HepG2 (cell line): ENCODE measurements around the gene FBH1.
A peak's percentile ranks its signal among the peaks of the same experiment; 100 is the strongest.

ENCODE experiments used
- CHD4 ChIP-seq: fragments of 200-600 bp; sonication (generic); IDR thresholded peaks from 2 replicates; pipeline ENCODE4 v1.7.0; 2017; ENCODE audit warnings: mild to moderate bottlenecking, low read length, borderline replicate concordance
- CTCF ChIP-seq: sonication (generic); formaldehyde crosslinking; IDR thresholded peaks from 2 replicates; pipeline ENCODE4 v1.5.0; 2020; ENCODE audit warnings: mild to moderate bottlenecking, missing genetic modification reagents, moderate library complexity
- DPF2 ChIP-seq: sonication (generic); formaldehyde crosslinking; IDR thresholded peaks from 2 replicates; pipeline ENCODE4 v1.4.0; 2020; ENCODE audit warnings: mild to moderate bottlenecking, low read depth, missing genetic modification reagents, borderline replicate concordance
- FOXP1 ChIP-seq, 2 experiments: fragments of 450-650 bp in 1 of 2; IDR thresholded peaks; 2 replicates each; pipeline ENCODE4 v1.6.1; 2017 to 2018; ENCODE audit warnings: antibody characterized with exemption in 1 of 2
- SIN3B ChIP-seq: fragments of 150-350 bp; IDR thresholded peaks from 2 replicates; pipeline ENCODE4 v1.6.1; 2014; ENCODE audit warnings: low read length
- TFAP4 ChIP-seq: sonication (generic); IDR thresholded peaks from 2 replicates; pipeline ENCODE4 v1.6.1; 2016; ENCODE audit warnings: low read depth, borderline replicate concordance
- UBTF ChIP-seq: sonication (generic); formaldehyde crosslinking; IDR thresholded peaks from 2 replicates; pipeline ENCODE4 v1.4.0; 2020; ENCODE audit warnings: mild to moderate bottlenecking, missing genetic modification reagents

- TF ChIP-seq FOXP1 (IDR thresholded peaks at IDR 0.05): no peak
- TF ChIP-seq FOXP1 (CRISPR knock-in tag; IDR thresholded peaks at IDR 0.05): no peak
- peak; percentile 62 for TF ChIP-seq CTCF (CRISPR knock-in tag)
- no peak for TF ChIP-seq CHD4
- TF ChIP-seq UBTF: no peak
- TF ChIP-seq DPF2: no peak
- TF ChIP-seq SIN3B: no peak
- TF ChIP-seq TFAP4: no peak
These were observed 69.6 kb downstream of the FBH1 start for GRCh38 chr10:5959581-5960069.
